K562 (cell line): Measurements from ENCODE around the gene SPAG17. TPM values are rescaled to one million over a fixed set of nuclear protein-coding genes. Genes with fewer than 3 reads are reported as not detected.

Experiments used
- BCL6 ChIP-seq: fragments of 250-450 bp; sonication (Bioruptor Pico); IDR thresholded peaks from 2 replicates; pipeline ENCODE4 v1.4.0; 2020
- KDM2B ChIP-seq: fragments of 250-450 bp; sonication (Bioruptor Pico); IDR thresholded peaks from 2 replicates; pipeline ENCODE4 v1.8.0; 2021; ENCODE audit warnings: mild to moderate bottlenecking, moderate library complexity
- MEF2D ChIP-seq: conservative IDR thresholded peaks from 2 replicates; pipeline ENCODE4 v1.6.1; 2016; ENCODE audit warnings: low read depth, missing genetic modification characterization, missing compliant biosample characterization
- SIRT6 ChIP-seq: IDR thresholded peaks from one replicate; pipeline ENCODE4 v1.6.1; 2012; ENCODE audit warnings: low read depth, mild to moderate bottlenecking, control low read depth, inconsistent platforms, low read length, moderate library complexity
- TAF7 ChIP-seq: fragments of 450-650 bp; IDR thresholded peaks from 2 replicates; pipeline ENCODE4 v1.6.1; 2016; ENCODE audit warnings: missing genetic modification characterization, missing compliant biosample characterization
- UBTF ChIP-seq, 2 experiments: IDR thresholded peaks; 2 replicates each; pipeline ENCODE4 v1.6.1; 2012; ENCODE audit warnings: improper control_type of control experiment in 2 of 2, low read depth in 2 of 2, low read length in 2 of 2, borderline replicate concordance in 1 of 2
- YY1 ChIP-seq, 3 experiments: IDR thresholded peaks; 2 replicates each; pipeline ENCODE4 v1.6.1; 2011; ENCODE audit warnings: low read length in 2 of 3, mild to moderate bottlenecking in 2 of 3, moderate library complexity in 2 of 3, borderline replicate concordance in 1 of 3, control low read depth in 1 of 3, low read depth in 1 of 3; ENCODE audit not compliant: insufficient read depth in 3 of 3, insufficient replicate concordance in 2 of 3, control insufficient read depth in 1 of 3, insufficient read length in 1 of 3; ENCODE audit errors: extremely low read depth in 1 of 3
- ZBTB9 ChIP-seq: fragments of 450-650 bp; formaldehyde crosslinking; IDR thresholded peaks from 2 replicates; pipeline ENCODE4 v1.4.0; 2020; ENCODE audit warnings: mild to moderate bottlenecking, moderate library complexity
- ZNF318 ChIP-seq, 2 experiments: fragments of 450-650 bp; IDR thresholded peaks; 2 replicates each; pipeline ENCODE4 v1.6.1; 2016; ENCODE audit warnings: mild to moderate bottlenecking in 2 of 2, borderline replicate concordance in 1 of 2, low read depth in 1 of 2, moderate library complexity in 1 of 2
- polyA plus RNA-seq, 8 experiments: library from polyadenylated mRNA; depleted of rRNA in 4 of 8; stranded (reverse) in 5 of 8; unstranded in 3 of 8; fragments of >200 nt; fragmentation: Nextera tagmentation in 2 of 8; fragmentation: Illumina TruSeq in 1 of 8; extraction: Ambion mirVana in 2 of 8; extraction: Trizol in 1 of 8; gene quantifications; 2 replicates each; pipeline versions ENCODE4 v1.2.1 to v1.2.3, GENCODE V29; 2011 to 2014; ENCODE audit warnings: inconsistent platforms in 1 of 8, missing spikeins in 1 of 8
- total RNA-seq, 7 experiments: library from RNA; depleted of rRNA in 6 of 7; stranded (reverse); fragments of >200 nt in 6 of 7; fragmentation: Illumina TruSeq in 2 of 7; extraction: Trizol in 2 of 7; gene quantifications; 2 replicates each; pipeline versions ENCODE4 v1.2.1 to v1.2.3, GENCODE V29; 2011 to 2021; ENCODE audit warnings: low replicate concordance in 1 of 7

Gene SPAG17
- total and polyA plus RNA-seq, 9 of the 15 experiments (the other 6 are each of a cell fraction or from before 2014, with no cell fraction given) = 0.07 to 2.1 (median 1.5) TPM

GRCh38 chr1:118143121-118143520 is 41.9 kb downstream of the SPAG17 start (continued):
- TF ChIP-seq UBTF (IDR thresholded peaks at IDR 0.05; ENCODE audit: borderline replicate concordance in 1 of 2, low read depth in 2 of 2, low read length in 2 of 2) (no peak), MEF2D (no peak), ZBTB9 (CRISPR knock-in tag) (no peak), YY1 (IDR thresholded peaks at IDR 0.05; ENCODE audit: borderline replicate concordance in 1 of 3, control insufficient read depth in 1 of 3, extremely low read depth in 1 of 3, insufficient read depth in 3 of 3, insufficient read length in 1 of 3, insufficient replicate concordance in 2 of 3, low read depth in 1 of 3, low read length in 2 of 3) (no peak), SIRT6 (no peak), ZNF318 (IDR thresholded peaks at IDR 0.05; ENCODE audit: borderline replicate concordance in 1 of 2, low read depth in 1 of 2) (no peak), BCL6 (CRISPR knock-in tag) (no peak), KDM2B (CRISPR knock-in tag) (no peak), TAF7 (tag) (no peak)
